H9 (cell line): Measurements from ENCODE around the gene TSHZ1. TPM values are rescaled to one million over a fixed set of nuclear protein-coding genes. Genes with fewer than 3 reads are reported as not detected.

Experiments
- DNase-seq: peaks from one replicate; pipeline ENCODE4 v3.0.0-alpha.2; 2017
- H2AFZ ChIP-seq: one replicate; pipeline ENCODE4 v1.6.1; 2013; ENCODE audit warnings: mild to moderate bottlenecking, low read length, control low read depth, moderate library complexity
- H2AK5ac ChIP-seq: 2 replicates; pipeline ENCODE4 v1.6.1; 2013; ENCODE audit warnings: low read length, control low read depth, mixed read lengths; ENCODE audit not compliant: insufficient read length
- H2BK120ac ChIP-seq: one replicate; pipeline ENCODE4 v1.6.1; 2013; ENCODE audit warnings: low read depth, mild to moderate bottlenecking, low read length, control low read depth, inconsistent platforms; ENCODE audit not compliant: poor library complexity, severe bottlenecking
- H2BK12ac ChIP-seq: 2 replicates; pipeline ENCODE4 v1.6.1; 2013; ENCODE audit warnings: low read length, control low read depth, mixed read lengths, low read depth; ENCODE audit not compliant: insufficient read length
- H2BK15ac ChIP-seq: 2 replicates; pipeline ENCODE4 v1.6.1; 2013; ENCODE audit warnings: low read depth, low read length, control low read depth
- H2BK20ac ChIP-seq: one replicate; pipeline ENCODE4 v1.6.1; 2013; ENCODE audit warnings: low read depth, mild to moderate bottlenecking, low read length, control low read depth, inconsistent platforms; ENCODE audit not compliant: poor library complexity, severe bottlenecking
- H2BK5ac ChIP-seq: 2 replicates; pipeline ENCODE4 v1.6.1; 2013; ENCODE audit warnings: low read length, control low read depth, mixed read lengths; ENCODE audit not compliant: insufficient read length
- H3K14ac ChIP-seq: 2 replicates; pipeline ENCODE4 v1.6.1; 2013; ENCODE audit warnings: low read length, control low read depth; ENCODE audit not compliant: insufficient read depth
- H3K18ac ChIP-seq: 2 replicates; pipeline ENCODE4 v1.6.1; 2013; ENCODE audit warnings: low read depth, mild to moderate bottlenecking, mixed read lengths, low read length, control low read depth; ENCODE audit not compliant: insufficient read length
- H3K23ac ChIP-seq: 2 replicates; pipeline ENCODE4 v1.6.1; 2013; ENCODE audit warnings: low read length, control low read depth, mixed read lengths, low read depth; ENCODE audit not compliant: insufficient read length
- H3K23me2 ChIP-seq: 2 replicates; pipeline ENCODE4 v1.6.1; 2013; ENCODE audit warnings: low read depth, mild to moderate bottlenecking, mixed read lengths, low read length, control low read depth; ENCODE audit not compliant: insufficient read length, poor library complexity, severe bottlenecking
- H3K27ac ChIP-seq: 2 replicates; pipeline ENCODE4 v1.5.1; 2013; ENCODE audit warnings: low read length, control low read depth, mixed read lengths, low read depth; ENCODE audit not compliant: insufficient read length
- H3K27me3 ChIP-seq: 2 replicates; pipeline ENCODE4 v1.6.1; 2013; ENCODE audit warnings: low read length, control low read depth, inconsistent platforms; ENCODE audit not compliant: insufficient read depth
- H3K4ac ChIP-seq: 2 replicates; pipeline ENCODE4 v1.6.1; 2013; ENCODE audit warnings: low read depth, mild to moderate bottlenecking, control low read depth, inconsistent platforms, low read length, moderate library complexity
- H3K4me1 ChIP-seq: 2 replicates; pipeline ENCODE4 v1.6.1; 2013; ENCODE audit warnings: low read length, control low read depth, inconsistent platforms; ENCODE audit not compliant: insufficient read depth
- H3K4me2 ChIP-seq: 2 replicates; pipeline ENCODE4 v1.6.1; 2013; ENCODE audit warnings: low read length, control low read depth, mixed read lengths; ENCODE audit not compliant: insufficient read length, insufficient read depth
- H3K56ac ChIP-seq: 2 replicates; pipeline ENCODE4 v1.6.1; 2013; ENCODE audit warnings: low read depth, mild to moderate bottlenecking, mixed read lengths, low read length, control low read depth; ENCODE audit not compliant: insufficient read length
- H3K79me1 ChIP-seq: 2 replicates; pipeline ENCODE4 v1.6.1; 2013; ENCODE audit warnings: low read depth, mild to moderate bottlenecking, moderate library complexity, low read length, control low read depth, inconsistent platforms; ENCODE audit not compliant: insufficient read depth, poor library complexity, severe bottlenecking
- H3K79me2 ChIP-seq: 2 replicates; pipeline ENCODE4 v1.6.1; 2013; ENCODE audit warnings: low read length, control low read depth, inconsistent platforms; ENCODE audit not compliant: insufficient read depth
- H3K9ac ChIP-seq: 2 replicates; pipeline ENCODE4 v1.6.1; 2013; ENCODE audit warnings: low read length, control low read depth, mixed read lengths; ENCODE audit not compliant: insufficient read length; ENCODE audit errors: extremely low read depth
- H3K9me3 ChIP-seq: one replicate; pipeline ENCODE4 v1.6.1; 2013; ENCODE audit warnings: low read depth, low read length, inconsistent platforms; ENCODE audit not compliant: control insufficient read depth
- H3T11ph ChIP-seq: one replicate; pipeline ENCODE4 v1.6.1; 2013; ENCODE audit warnings: mild to moderate bottlenecking, low read length, control low read depth, inconsistent platforms
- H4K20me1 ChIP-seq: one replicate; pipeline ENCODE4 v1.6.1; 2013; ENCODE audit not compliant: control insufficient read depth, insufficient read length, insufficient read depth
- H4K5ac ChIP-seq: 2 replicates; pipeline ENCODE4 v1.6.1; 2013; ENCODE audit warnings: low read depth, mild to moderate bottlenecking, mixed read lengths, low read length, control low read depth; ENCODE audit not compliant: insufficient read length
- H4K8ac ChIP-seq: replicated peaks from 2 replicates; pipeline ENCODE4 v1.6.1; 2013; ENCODE audit warnings: low read length, control low read depth, mixed read lengths, low read depth; ENCODE audit not compliant: insufficient read length
- H4K91ac ChIP-seq: 2 replicates; pipeline ENCODE4 v1.6.1; 2013; ENCODE audit warnings: low read depth, mild to moderate bottlenecking, moderate library complexity, mixed read lengths, low read length, control low read depth; ENCODE audit not compliant: insufficient read length
- H3K27ac Mint-ChIP-seq, 3 experiments: 2 replicates in 2 of 3; 3 replicates in 1 of 3; pipeline ENCODE4 v1.8.0; 2020 to 2021; ENCODE audit warnings: mixed read lengths in 3 of 3, mild to moderate bottlenecking in 1 of 3, moderate library complexity in 1 of 3
- H3K27me3 Mint-ChIP-seq: 2 replicates; pipeline ENCODE4 v1.8.0; 2021; ENCODE audit warnings: low read depth, mild to moderate bottlenecking, moderate library complexity, mixed read lengths
- H3K36me3 Mint-ChIP-seq, 3 experiments: 2 replicates in 2 of 3; 3 replicates in 1 of 3; pipeline ENCODE4 v1.8.0; 2020 to 2021; ENCODE audit warnings: low read depth in 3 of 3, mixed read lengths in 3 of 3; ENCODE audit not compliant: insufficient read depth in 1 of 3
- H3K4me1 Mint-ChIP-seq, 2 experiments: 2 replicates each; pipeline ENCODE4 v1.8.0; 2020; ENCODE audit warnings: mixed read lengths in 2 of 2
- H3K4me3 Mint-ChIP-seq, 2 experiments: 2 replicates in 1 of 2; 3 replicates in 1 of 2; pipeline ENCODE4 v1.8.0; 2020 to 2021; ENCODE audit warnings: mild to moderate bottlenecking in 2 of 2, mixed read lengths in 2 of 2, moderate library complexity in 1 of 2
- H3K9me3 Mint-ChIP-seq, 2 experiments: 2 replicates in 1 of 2; 3 replicates in 1 of 2; pipeline ENCODE4 v1.8.0; 2020; ENCODE audit warnings: mild to moderate bottlenecking in 2 of 2, mixed read lengths in 2 of 2, moderate library complexity in 1 of 2
- CTCF ChIP-seq: fragments of 200-600 bp; sonication (generic); conservative IDR thresholded peaks from 3 replicates; pipeline ENCODE4 v1.8.0; 2021; ENCODE audit warnings: antibody characterized with exemption, mild to moderate bottlenecking
- WGBS: extraction: QIAGEN DNeasy Blood & Tissue Kit; methylation state at CpG from one replicate; pipeline ENCODE4 v1.1.7; 2013; ENCODE audit warnings: missing lambda C conversion rate, low lambda C conversion rate, mixed read lengths; ENCODE audit not compliant: insufficient read length; ENCODE audit errors: extremely low coverage; 5-methylcytosine and 5-hydroxymethylcytosine counted together
- total RNA-seq: library from RNA; stranded (reverse); gene quantifications from 2 replicates; pipeline ENCODE4 v1.2.1, GENCODE V29; 2021

TSHZ1 gene
- total RNA-seq, 1 experiment from 2014 or later: 0.15 TPM

GRCh38 chr18:75319905-75320304 is 109.3 kb downstream of the TSHZ1 start:
- Histone ChIP-seq H4K91ac (no peak overlapping the region), H3K27ac (no peak overlapping the region), H3K9me3 (no peaks in the 10 kb centered on the region), H2AFZ (no peak overlapping the region), H2BK120ac (no peak overlapping the region), H3K79me2 (no peaks in the 10 kb centered on the region), H4K8ac (no peak overlapping the region), H3K4ac (no peak overlapping the region), H3K18ac (no peak overlapping the region), H3K9ac (no peak overlapping the region), H3K14ac (no peak overlapping the region), H3K56ac (no peak overlapping the region), H2AK5ac (no peak overlapping the region), H4K20me1 (no peaks in the 10 kb centered on the region), H2BK5ac (no peak overlapping the region), H2BK20ac (no peak overlapping the region), H3K79me1 (no peaks in the 10 kb centered on the region), H3K23me2 (no peaks in the 10 kb centered on the region), H3K27me3 (no peaks in the 10 kb centered on the region), H2BK15ac (no peak overlapping the region), H3T11ph (no peak overlapping the region), H3K23ac (no peak overlapping the region), H3K4me2 (no peak overlapping the region), H2BK12ac (no peak overlapping the region), H4K5ac (no peak overlapping the region), H3K4me1 (no peaks in the 10 kb centered on the region)
- Mint-ChIP-seq H3K9me3 (peaks cover 0 to 1% of the 10 kb centered on the region in 2 experiments; a peak in 1 of 5 replicates), H3K4me1 (no peaks in the 10 kb centered on the region), H3K36me3 (no peaks in the 10 kb centered on the region; a peak in 1 of 7 replicates), H3K27me3 (no peaks in the 10 kb centered on the region; the same call in 1 of the 2 replicates), H3K27ac (no peak overlapping the region), H3K4me3 (no peak overlapping the region)
- no peak for TF ChIP-seq CTCF
- no peak for DNase-seq
- no CpG with 5 or more reads among the region's 9 CpGs for WGBS
